Stimulated activated CD4-positive, alpha-beta T cell treated with anti-CD3 and anti-CD28 coated beads, Interleukin-4, amount 100 ng/mL, for 24 hours (primary cell): ENCODE results near the gene LHPP.

ENCODE experiments used
- DNase-seq: peaks from one replicate; pipeline ENCODE4 v3.0.0-alpha.2; 2020

LHPP gene

GRCh38 chr10:124522933-124523871 is 61.6 kb downstream of the LHPP start:
- DNase-seq, result no peak

GRCh38 chr10:124523901-124524300 is 62.3 kb downstream of the LHPP start:
- DNase-seq, result no peak

DNA sequence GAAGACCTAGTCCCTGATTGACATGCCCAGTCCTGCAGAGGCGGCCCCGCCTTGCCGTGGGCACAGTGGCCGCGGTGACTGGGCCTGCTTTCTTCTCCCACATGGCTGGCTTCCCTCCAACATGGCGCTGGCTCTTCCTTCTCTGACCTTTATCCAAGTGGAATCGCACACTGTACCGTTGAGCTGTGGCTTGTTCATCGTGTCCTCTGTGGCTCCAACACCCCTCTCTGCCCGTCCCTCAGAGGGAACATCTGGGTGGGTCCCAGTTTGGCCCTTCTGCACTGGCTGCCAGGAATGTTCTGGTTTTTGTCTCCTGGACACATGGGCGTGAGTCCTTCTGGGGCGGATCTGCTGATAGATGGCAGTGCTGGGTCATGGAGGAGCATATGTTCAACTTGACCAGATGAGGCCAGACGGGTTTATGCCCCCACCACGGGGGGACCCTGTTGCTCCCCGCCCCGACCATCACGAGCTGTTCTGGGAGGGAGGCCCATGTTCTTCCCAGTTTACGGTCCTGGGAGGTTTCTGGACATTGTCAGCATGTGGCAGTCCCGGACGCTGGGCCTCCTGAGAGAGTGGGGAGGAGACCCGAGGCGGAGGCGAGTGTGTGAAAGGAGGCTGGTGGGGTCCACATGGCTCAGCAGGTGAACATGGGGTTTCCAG is 63.5 kb downstream of the LHPP start:
- DNase-seq, result no peak

DNA sequence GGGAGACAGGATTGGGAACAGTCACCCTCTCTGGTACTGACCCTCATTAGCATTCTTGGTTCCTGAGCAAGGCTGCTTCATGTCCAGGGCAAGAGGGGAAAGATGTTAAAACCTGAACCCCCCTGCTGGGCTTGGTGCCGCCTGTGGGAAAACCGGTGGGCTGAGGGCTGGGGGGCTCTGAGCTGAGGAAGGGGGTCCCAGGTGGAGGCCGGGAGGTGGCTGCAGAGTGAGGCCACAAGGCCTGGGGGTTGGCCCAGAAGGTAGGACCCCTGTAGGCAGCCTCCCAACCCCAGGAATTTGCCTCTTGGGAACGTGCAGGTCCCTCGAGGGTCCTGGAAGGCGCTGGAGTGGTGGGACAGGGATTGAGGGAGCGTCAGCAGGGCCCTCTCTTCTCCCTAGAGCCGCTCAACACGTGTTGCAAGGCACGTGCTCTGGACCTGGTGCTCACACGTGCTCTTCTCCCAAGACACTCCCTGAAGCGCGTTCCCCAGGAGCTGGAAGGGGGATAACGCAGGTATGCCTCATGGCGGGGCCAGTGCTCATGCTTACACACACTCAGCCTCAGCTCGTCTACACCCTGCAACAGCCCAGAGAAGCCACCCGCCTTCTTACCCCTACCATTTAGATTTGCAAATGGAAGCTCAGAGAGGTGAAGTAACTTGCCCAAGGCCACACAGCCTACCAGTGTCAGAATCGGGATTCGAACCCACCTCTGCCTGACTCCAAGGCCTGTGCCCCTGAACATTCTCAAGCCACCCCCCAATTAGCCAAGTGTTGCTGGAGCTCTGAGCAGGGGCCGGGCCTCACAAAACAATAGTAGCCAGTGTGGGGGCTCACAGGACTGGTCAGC is 64.4 kb downstream of the LHPP start:
- no peak for DNase-seq

- DNase-seq, result no peak
These were observed 65.1 kb downstream of the LHPP start for GRCh38 chr10:124526621-124527267.

GRCh38 chr10:124527874-124528395 is 66.3 kb downstream of the LHPP start:
- DNase-seq, result no peak

GRCh38 chr10:124529661-124530214 is 68.1 kb downstream of the LHPP start:
- DNase-seq, result no peak

DNA sequence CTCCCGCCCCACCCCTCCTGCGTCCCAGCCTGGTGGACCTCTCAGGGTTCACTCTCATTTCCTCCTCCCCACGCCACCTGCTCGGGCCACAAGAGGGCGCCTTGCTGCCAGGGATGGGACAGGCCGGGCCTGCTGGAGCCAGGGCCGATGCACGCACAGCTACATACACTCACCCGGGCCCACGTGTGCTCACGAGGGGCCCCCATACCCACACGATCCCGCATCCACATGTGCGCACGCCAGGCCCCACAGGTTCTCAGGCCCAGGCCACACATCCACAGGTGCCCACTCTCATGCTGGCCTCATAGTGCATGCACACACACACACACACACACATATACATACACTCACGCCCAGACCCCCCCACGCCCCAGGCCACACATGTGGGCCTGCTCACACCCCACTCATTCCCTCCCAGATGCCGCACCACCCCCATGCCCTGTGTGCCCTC is 68.6 kb downstream of the LHPP start:
- peak; percentile 89 for DNase-seq

DNA sequence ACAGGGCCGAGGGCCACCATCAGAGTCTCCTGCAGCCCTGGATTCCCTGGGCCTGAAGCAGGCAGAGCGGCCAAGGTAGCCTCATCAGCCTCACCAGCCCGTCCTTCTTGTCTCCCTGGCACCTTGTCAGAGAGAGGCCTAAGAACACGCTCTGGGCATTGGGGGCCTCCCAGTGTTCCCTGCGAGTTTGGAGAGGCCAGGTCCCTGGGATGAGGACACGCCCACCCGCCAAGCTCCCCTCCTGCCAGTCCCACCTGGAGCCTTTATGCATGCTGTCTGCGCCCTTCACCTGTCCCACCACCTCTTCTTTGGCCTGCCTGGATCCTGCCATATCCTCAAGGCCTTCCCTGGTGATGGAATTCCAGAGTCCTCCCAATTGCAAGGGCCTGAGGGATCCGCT is 69.2 kb downstream of the LHPP start:
- DNase-seq, result no peak

- DNase-seq, result no peak
These were observed 70.6 kb downstream of the LHPP start for GRCh38 chr10:124532106-124532641.

GRCh38 chr10:124532788-124533187 is 71.2 kb downstream of the LHPP start:
- no peak for DNase-seq

GRCh38 chr10:124533266-124533665 is 71.6 kb downstream of the LHPP start:
- no peak for DNase-seq

DNA sequence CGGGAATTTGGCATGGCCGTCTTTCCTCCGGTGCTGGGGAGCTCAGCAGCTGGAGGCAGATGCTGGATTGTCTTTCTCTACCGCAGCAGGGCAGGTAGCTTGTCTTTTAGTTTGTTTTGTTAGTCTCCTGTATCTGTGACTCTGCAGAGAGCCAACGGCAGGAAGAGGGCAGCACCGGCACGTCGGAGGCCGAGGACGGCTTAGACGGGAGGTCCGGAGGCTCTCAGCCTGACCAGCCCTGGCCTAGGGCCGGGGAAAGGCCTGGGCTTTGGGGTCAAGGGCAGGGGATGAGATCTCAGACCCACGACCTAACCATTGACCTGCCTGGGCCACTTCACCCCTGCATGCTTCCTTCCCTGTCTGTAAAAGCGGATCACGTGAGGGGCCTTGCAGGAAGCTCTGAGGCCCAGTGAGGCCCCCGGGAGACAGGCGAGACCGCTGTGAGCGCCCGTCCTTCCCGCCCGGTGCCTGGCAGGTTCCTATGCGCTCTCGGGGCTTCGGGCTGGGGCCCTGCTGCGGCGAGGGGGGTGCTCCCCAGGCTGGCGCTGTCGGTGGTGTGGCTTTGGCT is 72.7 kb downstream of the LHPP start:
- no peak for DNase-seq

- DNase-seq, result no peak
These were observed 73.4 kb downstream of the LHPP start for GRCh38 chr10:124534826-124535601.

DNA sequence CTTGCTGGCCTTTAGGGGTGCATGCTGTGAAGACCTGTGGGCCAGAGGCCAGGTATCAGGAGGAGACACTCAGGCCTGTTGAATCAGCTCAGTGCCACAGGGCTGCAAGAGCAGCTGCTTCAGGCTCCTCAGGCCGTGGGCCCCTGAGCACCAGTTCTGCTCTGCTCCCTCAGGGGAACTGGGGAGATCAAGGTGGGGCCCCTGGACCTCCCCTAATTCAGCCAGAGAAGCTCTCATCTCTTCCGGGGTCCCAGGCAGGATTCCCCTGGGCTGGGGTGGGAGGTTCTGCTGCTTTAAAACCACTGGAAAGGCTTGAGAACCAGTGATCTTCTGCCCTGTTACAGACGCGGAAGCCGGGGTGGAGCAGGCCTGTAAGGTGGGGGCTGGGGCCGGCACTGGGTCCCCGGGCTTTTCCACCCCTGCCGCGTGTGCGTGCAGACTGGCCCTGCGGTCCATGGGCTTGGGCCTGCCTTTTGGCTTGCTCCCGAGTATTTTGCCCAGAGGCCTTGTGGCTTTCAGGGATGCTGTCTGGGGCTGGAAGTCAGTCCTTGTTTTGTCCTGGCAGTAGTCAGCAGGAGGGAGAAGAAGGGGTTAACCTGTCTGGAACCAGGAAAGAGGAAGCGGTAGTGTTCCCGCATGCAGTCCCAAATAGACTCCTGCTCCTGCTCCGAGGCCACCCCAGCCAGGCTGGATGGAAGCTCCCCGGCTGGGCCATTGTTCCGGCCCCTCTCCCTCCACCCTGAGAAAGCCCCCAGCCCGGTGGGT is 74.3 kb downstream of the LHPP start:
- DNase-seq, result no peak

DNA sequence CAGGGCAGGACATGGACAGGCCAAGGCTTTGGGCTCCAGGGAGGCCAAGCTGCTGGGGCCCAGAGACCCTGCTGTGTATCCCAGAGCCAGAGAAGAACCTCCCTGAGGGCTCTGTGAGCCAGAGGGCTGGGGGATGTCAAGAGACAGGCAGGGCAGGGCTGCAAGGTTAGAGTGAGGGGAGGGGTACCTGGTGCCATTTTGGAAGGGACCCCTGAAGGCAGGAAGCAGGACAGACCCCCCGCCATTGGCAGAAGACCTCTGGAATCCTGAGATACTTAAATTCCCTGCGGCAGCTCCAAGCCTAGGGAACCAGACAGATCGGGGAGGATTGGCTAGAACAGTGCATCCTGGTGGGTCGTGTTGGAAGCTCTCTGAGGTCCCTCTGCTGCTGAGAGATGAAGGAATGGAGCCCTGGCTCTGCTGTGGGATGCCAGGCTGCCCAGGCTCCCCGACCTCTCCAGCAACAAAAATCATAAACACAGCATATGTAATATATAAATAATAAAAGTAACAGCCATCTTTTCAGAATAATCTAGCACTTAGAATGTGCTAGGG is 75.0 kb downstream of the LHPP start:
- DNase-seq, result no peak

DNA sequence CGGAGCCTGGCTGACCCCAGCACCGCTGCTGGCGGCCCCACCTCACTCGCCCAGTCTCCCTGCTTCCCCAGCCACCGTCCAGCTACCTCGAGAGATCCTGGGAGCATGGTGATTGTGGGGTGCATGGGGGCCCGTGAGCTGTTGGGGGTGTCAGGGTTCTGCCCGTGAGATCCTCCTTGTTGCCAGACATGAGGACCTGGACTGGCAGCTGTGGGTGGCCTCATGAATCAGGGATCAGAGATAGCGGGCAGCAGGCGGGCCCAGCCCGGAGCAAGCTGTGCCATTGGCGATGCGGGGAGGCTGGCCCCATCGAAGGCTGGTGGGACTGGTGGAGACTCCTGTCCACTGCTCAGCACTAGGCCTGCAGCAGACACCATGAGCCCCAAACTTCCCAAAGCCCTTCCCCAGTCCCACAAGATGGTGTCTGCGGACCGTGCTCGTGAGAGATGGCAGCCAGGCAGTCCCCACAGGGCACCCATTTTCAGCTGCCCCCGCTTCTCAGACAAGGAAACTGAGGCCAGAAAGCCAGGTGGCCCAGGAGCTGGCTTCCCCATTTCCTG is 75.6 kb downstream of the LHPP start:
- no peak for DNase-seq

DNA sequence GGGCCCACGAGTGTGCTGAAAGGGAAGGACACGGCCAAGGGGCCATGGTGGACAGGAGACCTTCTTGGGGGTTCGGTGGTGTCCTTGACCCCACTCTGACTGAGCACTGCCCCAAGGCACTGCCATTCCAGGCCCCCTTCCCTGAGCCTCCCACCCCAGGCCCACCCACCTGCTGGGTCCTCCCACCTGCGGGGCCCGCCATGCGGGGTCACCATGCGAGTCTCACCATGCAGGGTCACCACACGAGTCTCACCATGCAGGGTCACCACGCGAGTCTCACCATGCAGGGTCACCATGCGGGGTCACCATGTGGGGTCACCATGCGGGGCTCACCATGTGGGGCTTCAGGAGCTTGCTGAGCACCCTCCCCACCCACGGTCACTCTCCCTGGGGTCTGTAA is 76.3 kb downstream of the LHPP start:
- no peak for DNase-seq

DNA sequence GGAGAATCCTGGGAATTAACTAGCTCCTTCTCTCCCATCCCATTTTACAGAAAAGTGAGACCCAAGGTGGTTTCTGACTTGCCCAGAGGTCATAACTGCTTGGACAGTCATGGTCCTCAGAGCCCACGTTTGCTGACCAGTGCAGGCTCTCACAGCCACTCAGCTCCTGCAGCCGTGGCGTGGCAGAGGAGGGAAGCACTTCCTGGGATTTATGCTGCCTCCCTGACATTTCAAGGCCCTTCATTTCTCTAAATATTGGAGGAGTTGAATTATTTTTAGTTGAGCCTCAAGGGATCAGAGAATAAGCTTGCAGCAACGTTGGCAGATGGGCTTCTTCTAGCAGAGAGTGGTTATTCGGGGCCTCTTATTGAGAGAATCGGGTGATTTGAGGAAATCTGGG is 77.1 kb downstream of the LHPP start:
- no peak for DNase-seq
